KMS-11 (cell line): ENCODE results near the gene TMEM18.

Source experiments
- H2AFZ ChIP-seq: fragments of 200-600 bp; sonication (generic); 2 replicates; pipeline ENCODE4 v1.6.1; 2016; ENCODE audit warnings: antibody characterized with exemption, mixed run types, low read depth
- H3K27ac ChIP-seq: fragments of 200-600 bp; sonication (generic); 2 replicates; pipeline ENCODE4 v1.6.1; 2016; ENCODE audit warnings: mild to moderate bottlenecking, mixed run types
- H3K27me3 ChIP-seq: fragments of 200-600 bp; sonication (generic); 2 replicates; pipeline ENCODE4 v1.6.1; 2017; ENCODE audit warnings: mild to moderate bottlenecking, low read depth, mixed run types, moderate library complexity; ENCODE audit not compliant: insufficient read depth
- H3K36me3 ChIP-seq: fragments of 200-600 bp; sonication (generic); 2 replicates; pipeline ENCODE4 v1.6.1; 2017; ENCODE audit warnings: mild to moderate bottlenecking, mixed run types; ENCODE audit not compliant: insufficient read depth
- H3K4me1 ChIP-seq: fragments of 200-600 bp; sonication (generic); 2 replicates; pipeline ENCODE4 v1.6.1; 2016; ENCODE audit warnings: mild to moderate bottlenecking, low read depth, mixed run types; ENCODE audit not compliant: poor library complexity, severe bottlenecking
- H3K4me2 ChIP-seq: fragments of 200-600 bp; sonication (generic); 2 replicates; pipeline ENCODE4 v1.7.0; 2016; ENCODE audit warnings: mild to moderate bottlenecking, mixed run types
- H3K4me3 ChIP-seq: fragments of 200-600 bp; sonication (generic); IDR thresholded peaks from 2 replicates; pipeline ENCODE4 v1.6.1; 2017; ENCODE audit warnings: low read depth, low read length, mixed read lengths; ENCODE audit not compliant: insufficient read depth
- H3K79me2 ChIP-seq: fragments of 200-600 bp; sonication (generic); 2 replicates; pipeline ENCODE4 v1.6.1; 2016; ENCODE audit warnings: low read depth, mixed run types; ENCODE audit not compliant: insufficient read depth
- H3K9ac ChIP-seq: fragments of 200-600 bp; sonication (generic); 2 replicates; pipeline ENCODE4 v1.6.1; 2016; ENCODE audit warnings: mild to moderate bottlenecking, mixed run types
- H4K20me1 ChIP-seq: fragments of 200-600 bp; sonication (generic); 2 replicates; pipeline ENCODE4 v1.6.1; 2016; ENCODE audit warnings: mild to moderate bottlenecking, mixed run types; ENCODE audit not compliant: insufficient read depth
- CTCF ChIP-seq: fragments of 200-600 bp; sonication (generic); conservative IDR thresholded peaks from 2 replicates; pipeline ENCODE4 v1.6.1; 2017; ENCODE audit warnings: low read depth, mild to moderate bottlenecking, antibody characterized with exemption, low read length, moderate library complexity, mixed read lengths

TMEM18 gene

GRCh38 chr2:643334-643733 lies 33.9 kb downstream of the TMEM18 start:
- Histone ChIP-seq H3K79me2 (no peaks in the 10 kb centered on the region), H3K27ac (no peak overlapping the region), H3K4me3 (no peak overlapping the region), H3K36me3 (no peaks in the 10 kb centered on the region), H3K4me2 (no peak overlapping the region), H3K4me1 (no peaks in the 10 kb centered on the region), H4K20me1 (no peaks in the 10 kb centered on the region), H3K9ac (no peak overlapping the region), H3K27me3 (no peaks in the 10 kb centered on the region), H2AFZ (no peak overlapping the region)
- TF ChIP-seq CTCF: no peak

DNA sequence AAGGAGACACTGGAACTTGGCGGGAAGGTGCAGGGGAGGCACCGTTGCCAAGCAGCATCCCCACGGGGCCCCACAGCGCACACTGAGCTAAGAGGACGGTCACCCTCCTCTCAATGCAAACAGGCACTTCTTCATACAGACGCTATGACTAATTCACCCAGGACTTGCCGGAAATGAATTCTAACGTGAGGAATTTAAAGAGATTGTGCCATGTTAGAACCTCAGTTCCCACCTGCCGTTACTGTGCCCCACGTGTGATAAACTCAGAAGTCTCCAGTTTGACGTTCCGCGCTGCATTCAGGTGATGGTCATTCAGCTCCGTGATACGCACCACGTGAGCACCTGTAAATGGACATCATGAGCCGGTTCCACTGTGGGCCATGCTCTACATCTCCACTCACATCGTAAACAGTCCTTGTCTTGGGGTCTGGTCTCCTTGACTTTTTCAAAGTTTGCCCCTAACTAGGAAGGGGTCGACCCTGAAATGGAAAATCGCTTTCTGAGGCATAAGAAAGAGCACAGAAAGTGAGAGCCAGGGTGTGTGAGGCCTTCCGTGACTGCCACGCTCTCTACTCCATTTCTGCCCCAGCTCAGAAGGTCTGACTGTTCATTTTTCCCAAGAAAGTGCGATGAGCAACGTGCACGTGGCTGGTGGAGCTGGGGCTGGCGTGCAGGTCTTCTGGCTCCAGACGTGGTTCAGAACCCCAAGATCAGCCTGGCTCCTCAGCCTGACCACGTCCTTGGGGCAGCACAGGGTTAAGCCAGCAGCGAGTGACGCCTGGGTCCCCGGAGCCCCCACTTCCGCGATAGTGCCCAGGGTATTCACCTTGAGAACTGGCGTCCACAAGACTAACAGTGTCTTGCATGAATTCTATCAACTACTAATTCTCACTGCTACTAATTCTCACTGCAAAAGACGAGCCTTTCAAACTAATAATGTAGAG lies 35.1 kb downstream of the TMEM18 start:
- Histone ChIP-seq H3K79me2 (no peaks in the 10 kb centered on the region), H3K27ac (no peak overlapping the region), H3K4me3 (no peak overlapping the region), H3K36me3 (no peaks in the 10 kb centered on the region), H2AFZ (no peak overlapping the region), H3K9ac (no peak overlapping the region), H3K4me2 (no peak overlapping the region), H3K27me3 (no peaks in the 10 kb centered on the region), H4K20me1 (no peaks in the 10 kb centered on the region), H3K4me1 (no peaks in the 10 kb centered on the region)
- TF ChIP-seq CTCF: no peak

GRCh38 chr2:641164-641871 lies 35.9 kb downstream of the TMEM18 start:
- Histone ChIP-seq H3K4me3 (no peak overlapping the region), H4K20me1 (no peaks in the 10 kb centered on the region), H3K36me3 (no peaks in the 10 kb centered on the region), H3K27ac (no peak overlapping the region), H3K4me2 (no peak overlapping the region), H3K79me2 (no peaks in the 10 kb centered on the region), H2AFZ (no peak overlapping the region), H3K4me1 (no peaks in the 10 kb centered on the region), H3K9ac (no peak overlapping the region), H3K27me3 (no peaks in the 10 kb centered on the region)
- TF ChIP-seq CTCF: no peak

GRCh38 chr2:639703-640102 lies 37.5 kb downstream of the TMEM18 start:
- no peak overlapping the region for H3K4me2 ChIP-seq
- H3K79me2 ChIP-seq: no peaks in the 10 kb centered on the region
- no peak overlapping the region for H3K9ac ChIP-seq
- H3K36me3 ChIP-seq: no peaks in the 10 kb centered on the region
- no peak overlapping the region for H2AFZ ChIP-seq
- no peak overlapping the region for H3K4me3 ChIP-seq
- H3K27me3 ChIP-seq: no peaks in the 10 kb centered on the region
- no peaks in the 10 kb centered on the region for H3K4me1 ChIP-seq
- no peak overlapping the region for H3K27ac ChIP-seq
- no peak for TF ChIP-seq CTCF
- no peaks in the 10 kb centered on the region for H4K20me1 ChIP-seq
